Right lobe of liver (tissue), 4 donors: Measurements from ENCODE around the gene BMAL1.

Experiments
- CTCF ChIP-seq, 4 donors: fragments of 200-600 bp in 3 of 4; fragments of 450-650 bp in 1 of 4; IDR thresholded peaks; one replicate each; pipeline versions ENCODE4 v1.5.1 to v1.8.0; 2016 to 2022; ENCODE audit warnings: antibody characterized with exemption in 4 of 4, mild to moderate bottlenecking in 2 of 4
- POLR2A ChIP-seq: fragments of 450-650 bp; IDR thresholded peaks from one replicate; pipeline ENCODE4 v1.6.1; 2017; ENCODE audit warnings: antibody characterized with exemption, mild to moderate bottlenecking
- donor health status: DM: no; HTN: no; CAD: no.
- donor health status: DM: no; HTN: no; CAD: no.
- donor health status: DM: no; HTN: yes; CAD: no.

GRCh38 chr11:13327421-13327820, 49.8 kb downstream of the BMAL1 start:
- TF ChIP-seq CTCF (IDR thresholded peaks at IDR 0.05) = no peak
- TF ChIP-seq POLR2A = no peak
